NCI-H128 (cell line): Measurements from ENCODE around the gene MEX3D.

Experiments used
- DNase-seq: peaks from one replicate; lab custom pipeline; 2025; ENCODE audit not compliant: unreplicated experiment; lab: John Stamatoyannopoulos, UW

MEX3D gene

DNA sequence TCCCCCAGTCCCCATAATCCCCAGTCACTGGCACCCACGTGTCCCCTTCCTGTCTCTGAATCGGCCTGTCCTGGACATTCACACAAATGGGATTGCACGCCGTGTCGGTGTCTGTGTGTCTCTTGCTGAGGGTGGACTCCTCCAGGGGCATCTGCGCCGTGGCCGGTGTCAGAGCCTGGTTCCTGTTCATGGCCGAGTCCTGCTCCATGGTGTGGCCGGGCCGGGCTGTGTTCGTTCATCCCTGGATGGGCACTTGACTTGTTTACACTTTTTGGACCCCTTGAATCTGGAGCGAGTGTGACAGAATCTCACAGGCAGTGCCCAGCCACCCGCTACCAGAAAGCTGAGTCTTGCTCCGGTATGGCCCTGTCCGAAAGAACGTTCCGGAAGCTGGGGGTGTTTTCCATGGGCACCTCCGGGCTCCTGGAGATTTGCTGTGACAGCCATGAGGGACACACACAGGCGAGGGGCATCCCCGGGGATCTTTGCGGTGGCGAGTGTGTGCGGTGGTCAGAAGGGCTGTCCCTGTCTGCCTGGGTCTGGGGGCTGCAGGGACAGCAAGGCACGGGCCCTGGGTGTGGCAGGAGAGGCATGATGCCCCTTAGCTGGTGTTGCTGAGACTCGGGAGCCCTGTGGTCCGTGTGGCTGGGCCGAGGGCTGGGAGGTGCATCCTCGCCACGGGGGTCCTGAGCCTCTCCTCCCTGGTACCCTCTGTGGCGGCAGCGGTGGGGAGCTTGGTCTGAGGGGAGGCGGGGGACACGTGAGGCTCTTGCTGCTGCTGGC is 6.4 kb upstream of the MEX3D start:
- DNase-seq: no peak

GRCh38 chr19:1572795-1573194 is 4.7 kb upstream of the MEX3D start:
- DNase-seq: no peak

DNA sequence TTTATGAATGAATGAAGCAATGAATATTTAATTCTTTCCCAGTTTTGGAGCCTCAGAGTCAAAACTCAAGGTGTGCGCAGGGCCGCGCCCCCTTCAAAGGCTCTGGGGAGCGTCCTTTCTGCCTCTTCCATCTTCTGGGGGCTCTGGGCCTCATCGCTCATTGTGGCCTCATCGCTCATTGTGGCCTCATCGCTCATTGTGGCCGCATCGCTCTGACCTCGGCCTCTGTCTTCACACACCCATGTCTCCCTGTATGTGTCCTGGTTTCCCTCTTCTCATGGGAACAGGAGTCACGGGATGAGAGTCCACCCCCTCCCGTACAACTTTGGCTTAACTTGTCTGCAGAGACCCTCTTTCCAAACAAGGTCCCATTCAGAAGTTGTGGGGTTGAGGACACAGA is 3.2 kb upstream of the MEX3D start:
- no peak for DNase-seq

GRCh38 chr19:1570836-1571235 is 2.7 kb upstream of the MEX3D start:
- no peak for DNase-seq

DNA sequence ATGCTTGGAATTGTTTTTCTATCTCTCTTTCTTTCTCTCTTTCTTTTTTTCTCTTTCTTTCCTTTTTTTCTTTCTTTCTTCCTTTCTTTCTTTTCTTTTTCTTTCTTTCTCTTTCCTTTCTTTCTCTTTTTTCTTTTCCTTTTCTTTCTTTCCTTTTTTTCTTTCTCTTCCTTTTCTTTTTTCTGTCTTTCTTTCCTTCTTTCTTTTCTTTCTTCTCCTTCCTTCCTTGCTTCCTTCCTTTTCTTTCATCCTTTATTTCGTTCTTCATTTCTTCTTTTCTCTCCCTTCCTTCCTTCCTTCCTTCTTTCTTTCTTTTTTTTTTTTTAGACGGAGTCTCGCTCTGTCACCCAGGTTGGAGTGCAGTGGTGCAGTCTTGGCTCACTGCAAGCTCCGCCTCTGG is 1.9 kb upstream of the MEX3D start:
- DNase-seq: no peak

- no peak for DNase-seq
Observed at GRCh38 chr19:1567848-1568227, 287 bp downstream of the MEX3D start.

- DNase-seq: no peak
Observed at GRCh38 chr19:1567116-1567847, 843 bp downstream of the MEX3D start.

DNA sequence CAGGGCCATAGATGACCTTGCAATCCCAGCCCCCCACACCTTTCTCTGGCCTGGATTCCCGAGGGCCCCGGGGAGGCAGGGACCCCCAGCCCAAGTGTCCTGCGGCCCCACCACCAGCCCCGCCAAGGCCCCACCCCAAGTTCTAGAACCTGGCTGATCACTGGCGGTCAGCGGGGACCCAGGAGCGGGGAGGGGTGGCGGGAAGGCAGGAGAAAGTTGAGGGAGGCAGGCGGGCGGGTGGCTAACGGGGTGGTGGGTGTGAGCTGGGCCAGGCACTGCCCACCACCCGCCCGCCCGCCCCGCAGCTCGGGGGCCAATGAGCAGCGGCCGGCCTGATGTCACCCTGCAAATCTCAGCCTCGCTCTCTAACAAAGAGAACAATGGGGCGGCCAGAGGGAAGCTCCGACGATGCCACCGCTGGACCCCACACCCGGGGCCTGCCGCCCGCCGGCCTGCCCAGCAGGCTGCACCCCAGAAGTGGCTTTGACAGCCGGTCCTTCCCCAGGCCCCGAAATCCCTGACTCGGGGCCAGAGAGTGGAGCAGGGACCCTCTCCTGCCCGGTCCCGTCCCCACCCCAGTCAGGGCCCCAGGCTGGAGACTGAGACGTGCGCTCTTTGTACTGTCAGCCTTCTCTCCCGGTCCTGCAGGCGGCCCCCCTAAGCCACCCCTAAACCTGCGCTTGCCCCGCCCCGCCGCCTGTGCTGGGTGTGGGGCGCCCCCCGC is 1.6 kb downstream of the MEX3D start:
- DNase-seq: no peak

- DNase-seq: no peak
Observed at GRCh38 chr19:1563251-1563650, 4.9 kb downstream of the MEX3D start.

DNA sequence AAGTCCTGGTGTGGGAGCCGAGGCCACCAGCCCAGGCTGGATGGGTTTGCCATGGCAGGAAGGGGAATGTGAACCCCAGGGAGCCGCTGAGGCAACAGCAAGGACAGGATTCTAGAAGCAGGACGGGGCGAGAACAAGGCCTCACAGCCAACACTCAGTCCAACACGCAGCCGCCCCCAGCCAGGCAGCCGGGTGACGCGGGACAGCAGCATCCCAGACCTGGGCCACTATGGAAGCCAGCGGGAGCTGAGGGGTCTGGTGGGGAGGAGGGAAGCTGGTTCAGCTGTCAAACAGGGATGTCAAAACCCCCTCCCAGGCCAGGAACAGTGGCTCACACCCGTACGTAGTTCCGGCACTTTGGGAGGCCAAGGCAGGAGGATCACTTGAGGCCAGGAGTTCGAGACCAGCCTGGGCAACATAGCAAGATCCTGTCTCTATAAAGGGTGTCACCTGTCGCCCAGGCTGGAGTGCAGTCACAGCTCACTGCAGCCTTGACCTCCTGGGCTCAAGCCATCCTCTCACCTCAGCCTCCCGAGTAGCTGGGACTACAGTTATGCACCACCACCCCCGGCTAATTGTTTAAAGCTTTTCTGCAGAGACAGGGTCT is 6.8 kb downstream of the MEX3D start:
- DNase-seq: no peak

DNA sequence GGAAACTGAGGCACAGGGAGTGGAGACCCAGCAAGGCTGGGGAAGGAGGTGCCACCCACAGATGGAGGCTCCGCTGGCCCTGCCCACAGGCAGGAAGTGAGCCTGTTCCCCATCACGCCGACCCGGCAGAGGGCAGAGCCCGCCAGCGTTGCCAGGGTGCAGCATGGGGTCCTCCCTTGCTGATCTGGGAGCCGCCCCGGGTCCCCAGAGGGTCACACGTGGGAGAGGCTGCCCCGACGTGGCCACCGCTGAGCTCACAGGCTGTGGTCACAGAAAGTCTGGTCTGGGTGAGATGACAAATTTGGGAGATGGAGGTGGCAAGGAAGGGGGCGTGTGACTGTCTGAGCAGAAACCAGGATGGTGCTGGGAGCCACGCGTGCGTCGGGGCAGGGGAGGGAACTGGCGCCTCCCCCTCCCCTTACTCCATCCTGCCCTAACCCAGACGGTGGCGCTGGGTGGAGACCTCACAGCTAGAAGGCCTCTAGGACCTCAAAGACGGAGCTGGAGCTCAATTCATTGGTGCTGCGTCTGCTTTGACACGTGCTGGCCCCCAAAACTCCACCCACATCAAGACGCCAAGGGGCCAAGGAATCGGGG is 7.7 kb downstream of the MEX3D start:
- no peak for DNase-seq

DNA sequence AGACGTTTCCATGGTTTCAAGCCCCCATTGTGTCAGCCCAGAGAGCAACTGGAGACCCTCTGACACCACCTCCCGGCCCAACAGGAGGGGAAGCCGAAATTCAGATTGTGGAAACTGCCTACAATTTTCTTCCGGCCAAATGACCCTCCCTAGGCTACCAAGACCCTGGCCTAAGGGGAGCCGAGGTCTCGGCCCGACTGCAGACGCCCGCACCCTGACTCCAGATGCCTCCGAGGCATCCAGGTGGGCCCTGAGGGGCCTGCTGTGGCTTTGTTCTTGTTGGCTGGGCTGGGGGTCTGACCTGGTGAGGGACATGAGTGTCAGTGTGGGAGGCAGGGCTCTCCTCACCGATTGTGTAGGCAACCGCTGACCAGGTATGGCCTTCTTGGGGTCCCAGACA is 9.6 kb downstream of the MEX3D start:
- DNase-seq: no peak

- no peak for DNase-seq
Observed at GRCh38 chr19:1556390-1557070, 11.6 kb downstream of the MEX3D start.

DNA sequence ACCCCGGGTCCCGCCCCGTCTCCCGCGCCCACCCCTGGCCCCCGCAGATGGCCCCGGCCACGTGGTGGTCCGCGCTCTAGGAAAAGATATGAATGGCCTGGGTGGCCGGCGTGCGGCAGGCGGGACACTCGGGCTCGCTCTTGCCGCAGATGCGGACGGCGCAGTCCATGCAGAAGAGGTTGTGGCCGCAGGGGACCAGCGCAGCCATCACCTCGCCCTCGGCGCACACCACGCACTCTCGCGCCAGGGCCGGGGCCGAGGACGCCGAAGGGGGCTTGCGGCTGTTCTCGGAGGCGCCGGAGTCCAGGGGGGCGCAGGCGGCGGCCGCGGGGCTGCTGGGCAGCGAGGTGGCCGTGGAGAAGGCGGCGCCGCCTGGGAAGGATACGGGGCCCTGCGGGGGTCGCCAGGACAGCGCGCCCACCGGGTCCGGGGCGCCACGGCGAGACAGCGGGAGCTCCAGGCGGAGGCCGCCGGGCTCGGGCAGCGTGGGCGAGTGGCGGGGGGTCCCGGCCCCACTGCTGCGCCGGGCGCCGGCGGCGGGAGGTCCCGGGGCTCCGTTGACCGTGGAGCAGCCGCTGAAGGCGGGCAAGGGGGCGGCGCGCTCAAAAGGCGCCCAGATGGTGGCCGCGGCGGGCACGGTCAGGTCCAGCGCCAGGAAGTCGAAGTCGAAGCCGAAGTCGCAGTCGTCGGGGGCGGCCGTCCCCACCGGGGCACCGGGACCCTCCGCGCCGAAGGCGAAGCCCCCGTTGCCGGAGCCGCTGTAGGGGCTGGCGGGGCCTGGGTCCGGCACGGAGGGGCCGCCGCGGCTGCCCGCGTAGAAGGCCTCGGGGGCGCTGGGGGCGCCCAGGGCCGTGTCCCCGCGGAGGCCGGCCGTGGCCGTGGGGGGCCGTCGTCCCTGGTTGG is 12.4 kb downstream of the MEX3D start:
- DNase-seq: no peak

GRCh38 chr19:1554968-1555367 is 13.2 kb downstream of the MEX3D start:
- no peak for DNase-seq

DNA sequence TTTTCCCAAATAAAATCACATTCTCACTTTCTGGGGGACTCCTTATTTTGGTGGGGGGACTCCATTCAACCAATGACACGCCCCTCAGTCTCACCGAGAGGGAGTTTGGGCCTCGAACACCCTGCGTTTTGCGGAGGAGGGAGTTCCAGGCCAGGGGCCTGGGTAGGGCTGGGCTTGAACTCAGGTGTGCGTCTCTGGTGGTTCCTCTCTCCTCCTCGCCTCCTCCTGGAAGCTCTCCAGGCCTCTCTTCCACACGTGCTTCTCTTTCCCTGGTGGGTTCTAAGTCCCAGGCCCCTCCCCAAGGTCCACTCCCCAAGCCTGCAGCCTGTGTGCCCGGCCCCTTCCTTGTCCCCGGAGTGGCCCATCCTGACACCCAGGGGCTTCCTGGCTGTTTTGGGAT is 14.7 kb downstream of the MEX3D start:
- DNase-seq: no peak

DNA sequence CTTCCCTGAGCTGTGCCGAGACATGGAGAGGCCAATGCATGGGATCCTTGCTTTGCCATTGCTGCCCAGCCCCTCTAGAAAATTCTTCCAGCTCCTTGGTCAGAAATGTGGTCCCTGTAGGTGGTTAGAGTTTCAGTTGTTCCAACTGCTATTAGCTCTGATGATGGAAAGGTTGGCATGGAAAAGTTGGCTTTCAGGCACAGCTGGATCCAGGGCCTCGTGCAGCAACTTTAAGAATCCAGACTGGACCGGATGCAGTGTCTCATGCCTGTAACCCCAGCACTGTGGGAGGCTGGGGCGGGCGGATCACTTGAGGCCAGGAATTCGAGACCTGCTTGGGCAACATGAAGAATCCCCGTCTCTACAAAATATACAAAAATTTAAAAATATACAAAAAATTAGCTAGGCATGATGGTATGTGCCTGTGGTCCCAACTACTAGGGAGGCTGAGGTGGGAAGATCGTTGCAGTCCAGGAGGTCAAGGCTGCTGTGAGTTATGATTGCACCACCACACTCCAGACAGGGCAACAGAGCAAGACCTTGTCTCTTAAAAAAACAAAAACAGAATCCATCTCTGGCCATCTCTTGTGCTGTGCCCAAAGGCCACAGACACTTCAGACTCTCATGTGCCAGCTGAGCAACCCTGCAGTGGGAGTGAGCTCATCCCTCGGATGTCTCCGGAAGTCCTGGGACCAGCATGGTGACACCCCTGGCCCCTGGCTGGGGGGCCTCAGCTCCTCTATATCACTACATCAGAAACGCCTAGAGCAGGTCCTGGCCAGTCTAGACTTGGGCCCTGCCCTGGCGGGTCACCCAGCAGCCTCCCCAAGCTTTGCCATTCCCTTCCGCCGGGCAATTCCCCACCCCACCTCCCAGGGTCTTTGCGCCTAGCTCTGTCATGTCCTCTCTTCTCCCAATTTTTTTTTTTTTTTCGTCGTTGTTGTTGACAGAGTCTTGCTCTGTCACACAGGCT is 16.8 kb downstream of the MEX3D start:
- DNase-seq: no peak

DNA sequence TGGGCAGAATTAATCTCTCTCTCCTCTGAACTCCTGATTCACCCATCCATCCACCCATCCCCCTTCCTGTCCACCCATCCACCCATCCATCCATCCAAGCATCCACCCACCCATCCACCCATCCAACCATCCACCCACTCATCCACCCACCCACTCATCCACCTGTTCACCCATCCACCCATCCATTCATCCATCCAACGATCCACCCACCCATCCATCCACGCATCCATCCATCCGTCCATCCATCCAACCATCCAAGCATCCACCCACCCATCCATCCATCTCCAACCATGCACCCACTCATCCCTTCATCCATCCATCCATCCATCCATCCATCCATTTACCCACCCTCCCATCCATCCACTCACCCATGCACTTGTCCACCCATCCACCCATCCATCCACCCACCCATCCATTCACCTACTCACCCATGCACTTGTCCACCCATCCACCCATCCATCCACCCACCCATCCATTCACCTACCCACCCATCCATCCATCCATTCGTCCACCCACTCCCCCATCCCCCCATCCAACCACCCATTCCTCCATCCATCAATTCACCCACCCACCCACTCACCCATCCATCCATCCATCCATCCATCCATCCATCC is 18.7 kb downstream of the MEX3D start:
- DNase-seq: no peak
